SU-DHL-6 (cell line): ENCODE data around the gene LUC7L2.
"Not testable (repeated sequence)": the region's sequence is repeated elsewhere in the genome, so short reads cannot be mapped to it uniquely, and the experiment has no call there.

Source experiments
- H2AFZ ChIP-seq: fragments of 200-600 bp; sonication (generic); 2 replicates; pipeline ENCODE4 v1.6.1; 2014; ENCODE audit warnings: low read depth, mild to moderate bottlenecking, moderate library complexity, mixed read lengths, antibody characterized with exemption, low read length; ENCODE audit not compliant: severe bottlenecking
- H3F3A ChIP-seq: fragments of 200-600 bp; shearing (Covaris generic); 2 replicates; pipeline ENCODE4 v1.6.0; 2016; ENCODE audit warnings: antibody characterized with exemption, mild to moderate bottlenecking; ENCODE audit not compliant: insufficient read depth
- H3K27ac ChIP-seq: fragments of 200-600 bp; sonication (generic); 2 replicates; pipeline ENCODE4 v1.5.1; 2016; ENCODE audit warnings: low read depth, mild to moderate bottlenecking, low read length, moderate library complexity, mixed read lengths
- H3K27me3 ChIP-seq: fragments of 200-600 bp; sonication (generic), shearing (Covaris generic); 2 replicates; pipeline ENCODE4 v1.6.0; 2014; ENCODE audit warnings: mild to moderate bottlenecking, low read length
- H3K36me3 ChIP-seq: fragments of 200-600 bp; sonication (generic); 2 replicates; pipeline ENCODE4 v1.6.1; 2014; ENCODE audit warnings: mild to moderate bottlenecking, low read length, mixed read lengths
- H3K4me2 ChIP-seq: fragments of 300-600, 200-600 bp; shearing (Covaris generic), sonication (generic); 2 replicates; pipeline ENCODE4 v1.6.0; 2014; ENCODE audit warnings: low read length, low read depth, mild to moderate bottlenecking; ENCODE audit not compliant: poor library complexity, severe bottlenecking
- H3K4me3 ChIP-seq: fragments of 200-600 bp; sonication (generic); 2 replicates; pipeline ENCODE4 v1.5.1; 2014; ENCODE audit warnings: antibody characterized with exemption, low read length, mild to moderate bottlenecking, mixed read lengths; ENCODE audit not compliant: insufficient read depth, poor library complexity, severe bottlenecking
- H3K79me2 ChIP-seq: fragments of 200-600 bp; sonication (generic); 2 replicates; pipeline ENCODE4 v1.6.1; 2014; ENCODE audit warnings: mild to moderate bottlenecking, low read length, moderate library complexity; ENCODE audit not compliant: insufficient read depth
- H3K9ac ChIP-seq: fragments of 200-600 bp; sonication (generic); 2 replicates; pipeline ENCODE4 v1.7.0; 2014; ENCODE audit warnings: mild to moderate bottlenecking, low read length
- H3K9me2 ChIP-seq: fragments of 200-600 bp; sonication (generic); replicated peaks from 2 replicates; pipeline ENCODE4 v1.6.1; 2014; ENCODE audit warnings: low read length; ENCODE audit not compliant: insufficient read depth
- H3K9me3 ChIP-seq: fragments of 200-600 bp; sonication (generic); 2 replicates; pipeline ENCODE4 v1.6.1; 2014; ENCODE audit warnings: low read length, mixed read lengths; ENCODE audit not compliant: insufficient read depth
- H4K20me1 ChIP-seq: fragments of 200-600 bp; sonication (generic); 2 replicates; pipeline ENCODE4 v1.6.1; 2014; ENCODE audit warnings: low read depth, mild to moderate bottlenecking, antibody characterized with exemption, low read length, moderate library complexity, mixed read lengths
- EZH2phosphoT487 ChIP-seq: fragments of 200-600 bp; sonication (generic), shearing (Covaris generic); conservative IDR thresholded peaks from 2 replicates; pipeline ENCODE4 v1.6.1; 2018; ENCODE audit warnings: mild to moderate bottlenecking, antibody characterized with exemption, low read length, moderate library complexity, mixed read lengths
- TF ChIP-seq, protein P1 (sequence below): fragments of 200-600 bp; sonication (generic); IDR thresholded peaks from one replicate; pipeline ENCODE4 v1.5.1; 2017; ENCODE audit warnings: antibody characterized with exemption, mild to moderate bottlenecking, low read length, moderate library complexity; ENCODE audit not compliant: insufficient read depth, poor library complexity, severe bottlenecking

LUC7L2 gene

DNA sequence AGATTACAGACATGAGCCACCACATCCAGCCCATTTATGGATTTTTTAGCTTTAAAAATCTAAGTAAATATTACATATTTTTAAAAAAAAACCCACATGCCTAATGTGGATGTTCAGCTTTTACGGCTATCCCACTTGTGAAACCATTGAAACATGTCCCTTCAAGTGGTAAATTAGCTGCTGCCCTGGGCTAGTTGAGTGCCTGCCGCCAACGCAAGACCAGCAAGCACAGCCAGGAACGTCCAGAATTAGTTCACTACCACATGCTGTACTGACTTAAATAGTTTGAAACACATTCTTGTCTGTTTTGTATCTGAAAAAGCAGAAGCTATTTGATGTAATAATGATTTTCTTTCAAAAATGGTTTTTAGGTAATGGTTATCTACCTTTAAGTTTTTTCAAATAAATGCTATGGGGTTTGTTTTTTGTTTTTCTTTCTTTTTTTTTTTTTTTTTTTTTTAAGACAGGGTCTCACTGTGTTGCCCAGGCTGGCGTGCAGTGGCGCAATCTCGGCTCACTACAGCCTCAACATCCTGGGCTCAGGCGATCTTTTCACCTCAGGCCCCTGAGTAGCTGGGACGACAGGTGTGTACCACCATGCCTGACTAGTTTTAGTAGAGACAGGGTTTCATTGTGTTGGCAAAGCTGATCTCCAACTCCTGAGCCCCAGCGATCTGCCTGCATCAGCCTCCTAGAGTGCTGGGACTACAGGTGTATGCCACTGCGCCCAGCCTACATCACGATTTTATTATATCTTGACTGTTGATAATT, 66.7 kb downstream of the LUC7L2 start:
- TF ChIP-seq, protein P1, sequence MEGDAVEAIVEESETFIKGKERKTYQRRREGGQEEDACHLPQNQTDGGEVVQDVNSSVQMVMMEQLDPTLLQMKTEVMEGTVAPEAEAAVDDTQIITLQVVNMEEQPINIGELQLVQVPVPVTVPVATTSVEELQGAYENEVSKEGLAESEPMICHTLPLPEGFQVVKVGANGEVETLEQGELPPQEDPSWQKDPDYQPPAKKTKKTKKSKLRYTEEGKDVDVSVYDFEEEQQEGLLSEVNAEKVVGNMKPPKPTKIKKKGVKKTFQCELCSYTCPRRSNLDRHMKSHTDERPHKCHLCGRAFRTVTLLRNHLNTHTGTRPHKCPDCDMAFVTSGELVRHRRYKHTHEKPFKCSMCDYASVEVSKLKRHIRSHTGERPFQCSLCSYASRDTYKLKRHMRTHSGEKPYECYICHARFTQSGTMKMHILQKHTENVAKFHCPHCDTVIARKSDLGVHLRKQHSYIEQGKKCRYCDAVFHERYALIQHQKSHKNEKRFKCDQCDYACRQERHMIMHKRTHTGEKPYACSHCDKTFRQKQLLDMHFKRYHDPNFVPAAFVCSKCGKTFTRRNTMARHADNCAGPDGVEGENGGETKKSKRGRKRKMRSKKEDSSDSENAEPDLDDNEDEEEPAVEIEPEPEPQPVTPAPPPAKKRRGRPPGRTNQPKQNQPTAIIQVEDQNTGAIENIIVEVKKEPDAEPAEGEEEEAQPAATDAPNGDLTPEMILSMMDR: no peak
- TF ChIP-seq EZH2phosphoT487: no peak
- no peaks in the 10 kb centered on the region for H3K9me3 ChIP-seq

DNA sequence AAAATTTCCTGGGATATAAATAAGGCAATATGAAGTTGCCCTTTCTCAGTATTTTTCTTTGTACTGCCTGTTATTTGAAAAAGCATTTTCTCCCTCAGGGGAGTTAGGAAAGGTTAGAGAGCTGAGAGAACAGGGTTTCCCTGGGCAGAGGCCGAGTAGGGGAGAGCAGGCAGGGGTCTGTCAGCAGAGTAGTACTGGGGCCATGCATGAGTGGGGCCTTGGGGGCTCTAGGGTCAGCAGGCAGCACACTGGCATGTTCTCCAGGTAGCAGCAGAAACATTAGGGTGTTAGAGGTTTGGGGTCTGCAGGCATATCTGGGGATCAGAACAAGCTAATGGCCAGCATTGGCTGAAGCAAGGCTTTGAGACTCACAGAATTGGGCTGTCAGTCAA, 67.3 kb downstream of the LUC7L2 start:
- Histone ChIP-seq H3K79me2 (no peaks in the 10 kb centered on the region), H3F3A (no peaks in the 10 kb centered on the region), H3K9me2 (no peaks in the 10 kb centered on the region), H3K9ac (no peak overlapping the region), H3K27ac (no peak overlapping the region), H3K36me3 (peaks cover 18% of the 10 kb centered on the region; the same call in 1 of the 2 replicates), H4K20me1 (peaks cover 8% of the 10 kb centered on the region; the same call in 1 of the 2 replicates), H3K9me3 (no peaks in the 10 kb centered on the region), H3K4me2 (no peak overlapping the region), H3K27me3 (no peaks in the 10 kb centered on the region), H3K4me3 (no peak overlapping the region), H2AFZ (no peak overlapping the region)
- TF ChIP-seq EZH2phosphoT487: no peak
- TF ChIP-seq, protein P1: no peak

More for the DNA sequence above, 66.7 kb downstream of the LUC7L2 start:
- peaks cover 21% of the 10 kb centered on the region; the same call in 1 of the 2 replicates for H3K36me3 ChIP-seq
- no peaks in the 10 kb centered on the region for H3K9me2 ChIP-seq
- no peak overlapping the region for H2AFZ ChIP-seq
- no peak overlapping the region for H3K9ac ChIP-seq
- H3K4me3 ChIP-seq: no peak overlapping the region
- no peaks in the 10 kb centered on the region for H3K27me3 ChIP-seq
- H3F3A ChIP-seq: peaks cover under 1% of the 10 kb centered on the region; the same call in 1 of the 2 replicates
- peaks cover 8% of the 10 kb centered on the region; the same call in 1 of the 2 replicates for H4K20me1 ChIP-seq
- H3K79me2 ChIP-seq: no peaks in the 10 kb centered on the region
- no peak overlapping the region for H3K4me2 ChIP-seq
- no peak overlapping the region for H3K27ac ChIP-seq

DNA sequence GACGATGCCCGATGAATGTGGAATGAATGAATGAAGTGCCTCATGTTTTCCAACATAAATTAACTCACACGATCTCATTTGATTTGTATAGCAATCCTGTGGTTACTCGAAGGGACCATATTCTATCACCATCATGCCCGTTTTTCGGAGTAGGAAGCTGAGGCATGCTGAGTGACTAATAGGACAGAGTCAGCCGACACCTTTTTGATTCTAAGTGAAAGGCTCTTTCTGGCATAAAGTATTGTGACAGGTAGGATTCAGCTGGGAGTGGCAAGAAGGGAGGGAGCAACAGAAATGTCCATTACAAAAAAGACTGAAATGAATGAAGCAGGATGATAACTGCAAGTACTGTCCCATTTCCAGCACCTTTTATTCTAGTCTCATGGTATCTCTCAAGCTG, 68.1 kb downstream of the LUC7L2 start:
- H3K9me3 ChIP-seq: no peaks in the 10 kb centered on the region
- no peak overlapping the region for H2AFZ ChIP-seq
- no peak overlapping the region for H3K4me2 ChIP-seq
- H3K36me3 ChIP-seq: peaks cover 12% of the 10 kb centered on the region; the same call in 1 of the 2 replicates
- H3K4me3 ChIP-seq: no peak overlapping the region
- H4K20me1 ChIP-seq: peaks cover 6% of the 10 kb centered on the region; the same call in 1 of the 2 replicates
- H3K27me3 ChIP-seq: no peaks in the 10 kb centered on the region
- no peak overlapping the region for H3K9ac ChIP-seq
- H3F3A ChIP-seq: no peaks in the 10 kb centered on the region
- TF ChIP-seq, protein P1: no peak
- no peak for TF ChIP-seq EZH2phosphoT487
- H3K9me2 ChIP-seq: no peaks in the 10 kb centered on the region
- no peak overlapping the region for H3K27ac ChIP-seq
- H3K79me2 ChIP-seq: no peaks in the 10 kb centered on the region

DNA sequence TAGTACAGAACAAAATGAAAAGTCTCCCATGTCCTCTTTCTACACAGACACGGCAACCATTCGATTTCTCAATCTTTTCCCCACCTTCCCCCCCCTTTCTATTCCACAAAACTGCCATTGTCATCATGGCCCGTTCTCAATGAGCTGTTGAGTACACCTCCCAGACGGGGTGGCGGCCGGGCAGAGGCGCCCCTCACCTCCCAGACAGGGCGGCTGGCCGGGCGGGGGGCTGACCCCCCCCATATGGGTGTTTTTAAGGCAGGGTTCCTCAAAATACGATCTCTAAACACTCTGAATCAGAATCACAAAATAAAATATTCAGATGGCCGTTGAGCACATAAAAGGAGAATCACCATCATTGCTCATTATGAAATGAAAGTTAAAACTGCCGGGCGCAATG, 70.0 kb downstream of the LUC7L2 start:
- H2AFZ ChIP-seq, H3K9me3 ChIP-seq, H3K4me2 ChIP-seq, H3K4me3 ChIP-seq, H3K79me2 ChIP-seq, H3K9ac ChIP-seq, H3K9me2 ChIP-seq, H3K36me3 ChIP-seq, H4K20me1 ChIP-seq, H3F3A ChIP-seq, H3K27me3 ChIP-seq, H3K27ac ChIP-seq: not testable (repeated sequence)
